A549 (cell line): Measurements from ENCODE around the gene MYMK. TPM values are rescaled to one million over a fixed set of nuclear protein-coding genes. Genes with fewer than 3 reads are reported as not detected.

Experiments used
- ATAC-seq, 2 experiments: fragments of 200-7000 bp in 1 of 2; fragments of >200 bp in 1 of 2; cut with Nextera tagmentation in 1 of 2; cut with Tn5 transposase in 1 of 2; 3 replicates each; pipeline versions ENCODE4 v1.8.0 to v1.9.1; 2018 to 2020; ENCODE audit warnings: mild to moderate bottlenecking in 1 of 2, moderate library complexity in 1 of 2
- CTCF ChIA-PET: fragments of 300-600 bp; sonication (Branson Sonifier 250); formaldehyde crosslinking; extraction: SDS; loops from one replicate; lab custom pipeline; 2021; ENCODE audit warnings: antibody characterized with exemption, inconsistent platforms; lab: Yijun Ruan, JAX
- POLR2A ChIA-PET: fragments of 350-600 bp; formaldehyde crosslinking; extraction: SDS; loops from one replicate; lab custom pipeline; 2021; ENCODE audit warnings: antibody characterized with exemption, inconsistent platforms; lab: Yijun Ruan, JAX
- DNase-seq, 2 experiments: peaks; one replicate each; pipeline versions ENCODE4 v3.0.0 to v3.0.0-alpha.2; 2011 to 2016; ENCODE audit warnings: low read depth in 1 of 2, low spot score in 1 of 2
- FAIRE-seq: peaks from 2 replicates; lab custom pipeline; 2011; peaks lifted over from hg19 to GRCh38; lab: Jason Lieb, UNC
- H3K27ac ChIP-seq, 2 experiments: fragments of >200 bp; sonication (Bioruptor Twin); formaldehyde crosslinking; 3 replicates each; pipeline ENCODE4 v1.5.1; 2016 to 2017
- H3K4me1 ChIP-seq: fragments of >200 bp; sonication (Bioruptor Twin); formaldehyde crosslinking; 3 replicates; pipeline ENCODE4 v1.6.1; 2016
- H3K4me2 ChIP-seq: fragments of >200 bp; sonication (Bioruptor Twin); formaldehyde crosslinking; 3 replicates; pipeline ENCODE4 v1.6.1; 2016
- H3K4me3 ChIP-seq: fragments of >200 bp; sonication (Bioruptor Twin); formaldehyde crosslinking; 3 replicates; pipeline ENCODE4 v1.5.1; 2016
- H3K9me3 ChIP-seq: fragments of >200 bp; sonication (Bioruptor Twin); formaldehyde crosslinking; 3 replicates; pipeline ENCODE4 v1.6.1; 2016
- BHLHE40 ChIP-seq: IDR thresholded peaks from 2 replicates; pipeline ENCODE4 v1.6.1; 2012; ENCODE audit warnings: low read depth, low read length, inconsistent platforms
- CBX8 ChIP-seq: fragments of 200-600 bp; sonication (generic); IDR thresholded peaks from 2 replicates; pipeline ENCODE4 v1.6.1; 2016
- EHF ChIP-seq: fragments of 250-450 bp; sonication (Bioruptor Pico); IDR thresholded peaks from 2 replicates; pipeline ENCODE4 v1.5.0; 2020; ENCODE audit warnings: mild to moderate bottlenecking
- EP300 ChIP-seq, 2 experiments: fragments of >200 bp; sonication (Bioruptor Twin); formaldehyde crosslinking; IDR thresholded peaks; 2 replicates in 1 of 2; 3 replicates in 1 of 2; pipeline ENCODE4 v1.6.1; 2016 to 2017
- ESRRA ChIP-seq: fragments of 150-350 bp; IDR thresholded peaks from 2 replicates; pipeline ENCODE4 v1.6.1; 2014; ENCODE audit warnings: mild to moderate bottlenecking, low read length, borderline replicate concordance
- FOXS1 ChIP-seq: fragments of 250-450 bp; sonication (Bioruptor Pico); IDR thresholded peaks from 2 replicates; pipeline ENCODE4 v1.5.0; 2020; ENCODE audit warnings: mild to moderate bottlenecking, moderate library complexity
- HOXB13 ChIP-seq: fragments of 250-450 bp; sonication (Bioruptor Pico); IDR thresholded peaks from 2 replicates; pipeline ENCODE4 v1.5.0; 2020; ENCODE audit warnings: low read depth, mild to moderate bottlenecking, moderate library complexity
- HOXB5 ChIP-seq: fragments of 250-450 bp; sonication (Bioruptor Pico); IDR thresholded peaks from 2 replicates; pipeline ENCODE4 v1.5.0; 2020; ENCODE audit warnings: mild to moderate bottlenecking, moderate library complexity
- JUNB ChIP-seq: fragments of >200 bp; sonication (Bioruptor Twin); formaldehyde crosslinking; IDR thresholded peaks from 2 replicates; pipeline ENCODE4 v1.6.1; 2016
- KDM1A ChIP-seq: fragments of 200-600 bp; sonication (generic); IDR thresholded peaks from 2 replicates; pipeline ENCODE4 v1.6.1; 2016; ENCODE audit warnings: low read depth, mild to moderate bottlenecking
- MAFK ChIP-seq: fragments of 450-650 bp; IDR thresholded peaks from 2 replicates; pipeline ENCODE4 v1.6.1; 2014; ENCODE audit not compliant: partially characterized antibody
- PHF8 ChIP-seq: fragments of 200-600 bp; sonication (generic); IDR thresholded peaks from 2 replicates; pipeline ENCODE4 v1.6.1; 2016; ENCODE audit warnings: low read depth, mild to moderate bottlenecking, antibody characterized with exemption, moderate library complexity, borderline replicate concordance
- POLR2AphosphoS2 ChIP-seq: conservative IDR thresholded peaks from 2 replicates; pipeline ENCODE4 v1.6.1; 2012; ENCODE audit warnings: low read length, improper control_type of control experiment, inconsistent platforms
- RNF2 ChIP-seq: fragments of 200-600 bp; sonication (generic); IDR thresholded peaks from 2 replicates; pipeline ENCODE4 v1.6.1; 2016; ENCODE audit warnings: low read depth, mild to moderate bottlenecking, antibody characterized with exemption, moderate library complexity, borderline replicate concordance
- TFCP2L1 ChIP-seq: fragments of 250-450 bp; sonication (Bioruptor Pico); IDR thresholded peaks from 2 replicates; pipeline ENCODE4 v1.5.0; 2021; ENCODE audit warnings: mild to moderate bottlenecking
- TP53 ChIP-seq: fragments of 250-450 bp; sonication (Bioruptor Pico); IDR thresholded peaks from 2 replicates; pipeline ENCODE4 v1.5.0; 2021; ENCODE audit warnings: mild to moderate bottlenecking, moderate library complexity
- USF2 ChIP-seq: fragments of 450-650 bp; IDR thresholded peaks from 2 replicates; pipeline ENCODE4 v1.6.1; 2014; ENCODE audit warnings: antibody characterized with exemption
- ZSCAN20 ChIP-seq: fragments of 250-450 bp; sonication (Bioruptor Pico); IDR thresholded peaks from 2 replicates; pipeline ENCODE4 v1.8.0; 2022; ENCODE audit warnings: mild to moderate bottlenecking, moderate library complexity
- WGBS: methylation state at CpG from one replicate; pipeline ENCODE4 v1.1.6; 2017; ENCODE audit errors: missing lambda C conversion rate; 5-methylcytosine and 5-hydroxymethylcytosine counted together
- polyA plus RNA-seq, 4 experiments: library from polyadenylated mRNA; depleted of rRNA in 3 of 4; stranded (reverse); fragments of >200 nt; fragmentation: RNase III in 1 of 4; extraction: RNeasy Plus Mini Kit Qiagen cat#74134 plus additional on column Dnase treatment in 1 of 4; gene quantifications; 2 replicates in 3 of 4; 3 replicates in 1 of 4; pipeline ENCODE4 v1.2.3, GENCODE V29; 2011 to 2017
- TF ChIP-seq, protein P1 (sequence below): fragments of >200 bp; sonication (Bioruptor Twin); formaldehyde crosslinking; IDR thresholded peaks from 3 replicates; pipeline ENCODE4 v1.6.1; 2016
- TF ChIP-seq, protein P2 (sequence below): fragments of 250-450 bp; sonication (Bioruptor Pico); IDR thresholded peaks from 2 replicates; pipeline ENCODE4 v1.5.0; 2020; ENCODE audit warnings: low read depth, mild to moderate bottlenecking, moderate library complexity

The MYMK gene
- polyA plus RNA-seq, 2 of the 4 experiments (the other 2 are of a cell fraction) = not detected

GRCh38 chr9:133572821-133573361 is 48.1 kb upstream of the MYMK start (continued):
- no peak for TF ChIP-seq MAFK
- no peak for TF ChIP-seq EP300 (IDR thresholded peaks at IDR 0.05)
- TF ChIP-seq, protein P1, sequence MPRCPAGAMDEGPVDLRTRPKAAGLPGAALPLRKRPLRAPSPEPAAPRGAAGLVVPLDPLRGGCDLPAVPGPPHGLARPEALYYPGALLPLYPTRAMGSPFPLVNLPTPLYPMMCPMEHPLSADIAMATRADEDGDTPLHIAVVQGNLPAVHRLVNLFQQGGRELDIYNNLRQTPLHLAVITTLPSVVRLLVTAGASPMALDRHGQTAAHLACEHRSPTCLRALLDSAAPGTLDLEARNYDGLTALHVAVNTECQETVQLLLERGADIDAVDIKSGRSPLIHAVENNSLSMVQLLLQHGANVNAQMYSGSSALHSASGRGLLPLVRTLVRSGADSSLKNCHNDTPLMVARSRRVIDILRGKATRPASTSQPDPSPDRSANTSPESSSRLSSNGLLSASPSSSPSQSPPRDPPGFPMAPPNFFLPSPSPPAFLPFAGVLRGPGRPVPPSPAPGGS = no peak
- TF ChIP-seq EHF (CRISPR knock-in tag) = no peak
- TF ChIP-seq KDM1A = no peak

GRCh38 chr9:133571896-133572595 is 47.3 kb upstream of the MYMK start:
- no peak for FAIRE-seq
- no peak overlapping the region for H3K27ac ChIP-seq
- TF ChIP-seq JUNB = no peak
- TF ChIP-seq, protein P1 = no peak
- no peak for TF ChIP-seq TP53 (CRISPR knock-in tag)
- TF ChIP-seq USF2 = no peak
- TF ChIP-seq, protein P2, sequence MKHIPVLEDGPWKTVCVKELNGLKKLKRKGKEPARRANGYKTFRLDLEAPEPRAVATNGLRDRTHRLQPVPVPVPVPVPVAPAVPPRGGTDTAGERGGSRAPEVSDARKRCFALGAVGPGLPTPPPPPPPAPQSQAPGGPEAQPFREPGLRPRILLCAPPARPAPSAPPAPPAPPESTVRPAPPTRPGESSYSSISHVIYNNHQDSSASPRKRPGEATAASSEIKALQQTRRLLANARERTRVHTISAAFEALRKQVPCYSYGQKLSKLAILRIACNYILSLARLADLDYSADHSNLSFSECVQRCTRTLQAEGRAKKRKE (CRISPR knock-in tag) = no peak
- no peak for TF ChIP-seq HOXB13
- TF ChIP-seq, all 56 proteins: peak for 0
- no peak overlapping the region for H3K4me2 ChIP-seq
- DNase-seq (no peak), ATAC-seq (no peak)
- H3K4me1 ChIP-seq = no peaks in the 10 kb centered on the region
- H3K9me3 ChIP-seq = no peaks in the 10 kb centered on the region
- ChIA-PET POLR2A (no interaction called here), CTCF (interaction anchor here (0.7 to 1.4 kb wide), 2 partner anchors 22 to 155 kb away, joined by 3 to 4 read pairs; no protein-coding TSS in a partner anchor)
- no peak overlapping the region for H3K4me3 ChIP-seq
- WGBS = 34% methylated on average over 7 of the region's 20 CpGs

- Histone ChIP-seq H3K27ac (no peak overlapping the region), H3K4me3 (no peak overlapping the region), H3K9me3 (no peaks in the 10 kb centered on the region), H3K4me1 (no peaks in the 10 kb centered on the region), H3K4me2 (no peak overlapping the region)
- TF ChIP-seq BHLHE40 = no peak
- TF ChIP-seq ESRRA = no peak
- no peak for TF ChIP-seq TP53 (CRISPR knock-in tag)
- TF ChIP-seq HOXB5 (CRISPR knock-in tag) = no peak
- FAIRE-seq = no peak
- no peak for ATAC-seq
- ChIA-PET POLR2A (no interaction called here), CTCF (interaction anchor here (0.5 to 1.4 kb wide), 2 partner anchors 27 to 155 kb away, joined by 3 to 7 read pairs; no protein-coding TSS in a partner anchor)
- WGBS = 42% methylated on average over 5 of the region's 9 CpGs
- DNase-seq = no peak
Measured at GRCh38 chr9:133571391-133571890, 46.7 kb upstream of the MYMK start.

DNA sequence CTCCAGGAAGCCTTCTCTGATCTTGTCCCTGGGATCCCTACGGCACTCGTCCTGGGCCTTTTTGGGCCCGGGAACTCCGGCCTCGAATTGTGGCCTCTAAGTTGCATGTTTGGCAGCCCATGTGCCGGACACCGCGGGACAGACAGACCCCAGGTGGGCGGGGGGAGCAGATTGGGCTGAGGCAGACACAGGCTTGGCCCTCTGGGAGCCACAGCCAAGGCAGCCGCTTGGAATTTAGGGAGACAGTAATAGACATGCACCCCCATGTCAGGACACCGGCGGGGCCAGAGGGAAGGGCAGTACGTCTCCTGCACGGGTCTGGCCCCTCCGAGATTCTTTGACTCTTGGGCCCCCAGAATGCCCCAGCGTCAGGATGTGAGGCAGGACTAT is 45.9 kb upstream of the MYMK start:
- TF ChIP-seq PHF8 (no peak), ZSCAN20 (no peak), RNF2 (no peak), CBX8 (no peak), TFCP2L1 (CRISPR knock-in tag) (no peak), POLR2AphosphoS2 (no peak), FOXS1 (CRISPR knock-in tag) (no peak), EHF (CRISPR knock-in tag) (no peak)
- TF ChIP-seq, protein P2 (CRISPR knock-in tag) = no peak
- TF ChIP-seq, all 56 proteins: peak for 0
- Histone ChIP-seq H3K4me2 (no peak overlapping the region), H3K4me3 (no peak overlapping the region), H3K9me3 (no peaks in the 10 kb centered on the region), H3K4me1 (no peaks in the 10 kb centered on the region), H3K27ac (no peak overlapping the region)
- WGBS = 56% methylated on average over 16 of the region's 16 CpGs
- ChIA-PET POLR2A (no interaction called here), CTCF (no interaction called here)
- ATAC-seq = no peak
- DNase-seq = no peak
- no peak for FAIRE-seq
